CD14-positive monocyte (primary cell): ENCODE data around the gene AP2B1. TPM values are rescaled to one million over a fixed set of nuclear protein-coding genes. Genes with fewer than 3 reads are reported as not detected.

Source experiments
- DNase-seq, 3 donors: peaks; one replicate each; pipeline ENCODE4 v3.0.0-alpha.2; 2011 to 2022
- H2AFZ ChIP-seq: 2 replicates; pipeline ENCODE4 v1.6.0; 2012; ENCODE audit warnings: mild to moderate bottlenecking, low read depth, low read length, inconsistent platforms; ENCODE audit not compliant: insufficient read depth, poor library complexity, severe bottlenecking
- H3K27ac ChIP-seq, 2 donors: 1 replicate in 1 of 2; 2 replicates in 1 of 2; pipeline ENCODE4 v1.5.1; 2012 to 2013; ENCODE audit warnings: low read length in 2 of 2, control low read depth in 1 of 2, inconsistent platforms in 1 of 2, low read depth in 1 of 2, mild to moderate bottlenecking in 1 of 2
- H3K27me3 ChIP-seq, 2 donors: one replicate each; pipeline versions ENCODE4 v1.6.0 to v1.6.1; 2011 to 2013; ENCODE audit warnings: low read length in 2 of 2; ENCODE audit not compliant: control insufficient read depth in 2 of 2, insufficient read depth in 2 of 2
- H3K36me3 ChIP-seq, 2 donors: replicated peaks in 1 of 2; 1 replicate in 1 of 2; 2 replicates in 1 of 2; pipeline versions ENCODE4 v1.5.1 to v1.6.1; 2012 to 2013; ENCODE audit warnings: low read length in 2 of 2, control low read depth in 1 of 2, inconsistent platforms in 1 of 2, mild to moderate bottlenecking in 1 of 2; ENCODE audit not compliant: insufficient read depth in 2 of 2, control insufficient read depth in 1 of 2
- H3K4me1 ChIP-seq, 2 donors: 1 replicate in 1 of 2; 2 replicates in 1 of 2; pipeline versions ENCODE4 v1.5.1 to v1.6.1; 2012 to 2013; ENCODE audit warnings: low read length in 2 of 2, control low read depth in 1 of 2, inconsistent platforms in 1 of 2, mild to moderate bottlenecking in 1 of 2, moderate library complexity in 1 of 2; ENCODE audit not compliant: insufficient read depth in 2 of 2, control insufficient read depth in 1 of 2
- H3K4me2 ChIP-seq: replicated peaks from 2 replicates; pipeline ENCODE3; 2012; ENCODE audit warnings: low read length, moderate library complexity, mild to moderate bottlenecking; ENCODE audit not compliant: poor library complexity, severe bottlenecking; ENCODE audit errors: extremely low read depth
- H3K4me3 ChIP-seq, 3 experiments: fragments of 200-600 bp in 1 of 3; sonication (generic) in 1 of 3; replicated peaks in 1 of 3; 1 replicate in 2 of 3; 2 replicates in 1 of 3; pipeline ENCODE4 v1.5.1; 2011 to 2013; ENCODE audit warnings: low read length in 3 of 3, mild to moderate bottlenecking in 3 of 3, control low read depth in 2 of 3, low read depth in 2 of 3, inconsistent platforms in 1 of 3, moderate library complexity in 1 of 3
- H3K79me2 ChIP-seq: 2 replicates; pipeline ENCODE4 v1.6.0; 2012; ENCODE audit warnings: mild to moderate bottlenecking, control low read depth, inconsistent platforms, low read length, moderate library complexity; ENCODE audit not compliant: insufficient read depth
- H3K9ac ChIP-seq: 2 replicates; pipeline ENCODE4 v1.6.0; 2017; ENCODE audit warnings: low read length, mild to moderate bottlenecking; ENCODE audit not compliant: insufficient read depth, poor library complexity, severe bottlenecking
- H3K9me3 ChIP-seq, 2 donors: replicated peaks in 1 of 2; 1 replicate in 1 of 2; 2 replicates in 1 of 2; pipeline versions ENCODE4 v1.5.1 to v1.6.1; 2012 to 2013; ENCODE audit warnings: low read length in 2 of 2, control low read depth in 1 of 2; ENCODE audit not compliant: control insufficient read depth in 1 of 2, insufficient read depth in 1 of 2
- H4K20me1 ChIP-seq: 2 replicates; pipeline ENCODE4 v1.6.0; 2012; ENCODE audit warnings: mild to moderate bottlenecking, low read length, control low read depth, moderate library complexity; ENCODE audit not compliant: insufficient read depth
- H3K27ac Mint-ChIP-seq, 7 donors: one replicate each; pipeline ENCODE4 v1.8.0; 2020; ENCODE audit warnings: mild to moderate bottlenecking in 7 of 7, mixed read lengths in 7 of 7, moderate library complexity in 6 of 7, inconsistent platforms in 2 of 7
- H3K27me3 Mint-ChIP-seq, 3 donors: one replicate each; pipeline ENCODE4 v1.8.0; 2021 to 2022; ENCODE audit warnings: low read depth in 3 of 3, mild to moderate bottlenecking in 3 of 3, mixed read lengths in 3 of 3, moderate library complexity in 3 of 3, inconsistent platforms in 1 of 3
- H3K36me3 Mint-ChIP-seq, 2 donors: one replicate each; pipeline ENCODE4 v1.8.0; 2020; ENCODE audit warnings: mixed read lengths in 2 of 2, inconsistent platforms in 1 of 2, mild to moderate bottlenecking in 1 of 2
- H3K4me1 Mint-ChIP-seq: one replicate; pipeline ENCODE4 v1.8.0; 2020; ENCODE audit warnings: mild to moderate bottlenecking, mixed read lengths
- H3K4me3 Mint-ChIP-seq, 2 donors: one replicate each; pipeline ENCODE4 v1.8.0; 2020; ENCODE audit warnings: mild to moderate bottlenecking in 2 of 2, mixed read lengths in 2 of 2, moderate library complexity in 1 of 2
- H3K9me3 Mint-ChIP-seq, 7 donors: one replicate each; pipeline ENCODE4 v1.8.0; 2020 to 2022; ENCODE audit warnings: mixed read lengths in 7 of 7, mild to moderate bottlenecking in 6 of 7, moderate library complexity in 6 of 7, inconsistent platforms in 2 of 7
- CTCF ChIP-seq: fragments of 200-600 bp; IDR thresholded peaks from one replicate; pipeline ENCODE4 v1.8.0; 2022; ENCODE audit warnings: antibody characterized with exemption, mild to moderate bottlenecking
- WGBS: methylation state at CpG from one replicate; pipeline ENCODE4 v1.1.5; 2013; ENCODE audit warnings: missing lambda C conversion rate; ENCODE audit not compliant: insufficient coverage; 5-methylcytosine and 5-hydroxymethylcytosine counted together
- intact Hi-C, 2 donors: fragments of 100-400 bp; cut with micrococcal nuclease; formaldehyde crosslinking; loops; one replicate each; pipeline versions ENCODE4 v1.15.0 to v1.15.1; 2023
- polyA plus RNA-seq, 3 donors: library from polyadenylated mRNA; depleted of rRNA in 1 of 3; unstranded in 2 of 3; stranded (reverse) in 1 of 3; fragments of 300-500 nt in 2 of 3; fragments of >200 nt in 1 of 3; fragmentation: Illumina TruSeq in 2 of 3; gene quantifications; 1 replicate in 2 of 3; 2 replicates in 1 of 3; pipeline ENCODE4 v1.2.3, GENCODE V29; 2012 to 2021

The AP2B1 gene
- polyA plus RNA-seq, 3 donors = 28.7 to 44.2 (median 29.4) TPM

GRCh38 chr17:35616536-35616935 is 29.4 kb downstream of the AP2B1 start:
- no peaks in the 10 kb centered on the region for H3K27me3 ChIP-seq
- H3K4me3 ChIP-seq = no peak overlapping the region
- H3K9ac ChIP-seq = no peak overlapping the region
- H3K9me3 Mint-ChIP-seq = no peaks in the 10 kb centered on the region
- no peaks in the 10 kb centered on the region for H3K27me3 Mint-ChIP-seq
- no peaks in the 10 kb centered on the region for H3K4me1 ChIP-seq
- no peak overlapping the region for H3K4me2 ChIP-seq
- intact Hi-C loops = no loop called here
- H3K4me3 Mint-ChIP-seq = no peak overlapping the region
- H3K79me2 ChIP-seq = no peaks in the 10 kb centered on the region
- no peaks in the 10 kb centered on the region for H3K4me1 Mint-ChIP-seq
- H3K36me3 ChIP-seq = peaks cover 28 to 74% of the 10 kb centered on the region in 2 donors
- no peak overlapping the region for H3K27ac Mint-ChIP-seq
- no CpG with 5 or more reads among the region's 7 CpGs for WGBS
- no peaks in the 10 kb centered on the region for H3K9me3 ChIP-seq
- no peak overlapping the region for H3K27ac ChIP-seq
- H4K20me1 ChIP-seq = peaks cover 5% of the 10 kb centered on the region
- TF ChIP-seq CTCF = no peak
- H2AFZ ChIP-seq = no peak overlapping the region
- DNase-seq = no peak
- H3K36me3 Mint-ChIP-seq = peaks cover 32 to 43% of the 10 kb centered on the region in 2 donors

GRCh38 chr17:35617505-35617904 is 30.4 kb downstream of the AP2B1 start:
- intact Hi-C loops = no loop called here
- no peaks in the 10 kb centered on the region for H3K27me3 Mint-ChIP-seq
- Histone ChIP-seq H2AFZ (no peak overlapping the region), H3K79me2 (no peaks in the 10 kb centered on the region), H3K9me3 (no peaks in the 10 kb centered on the region), H3K4me3 (no peak overlapping the region), H3K9ac (no peak overlapping the region), H3K4me1 (no peaks in the 10 kb centered on the region), H3K27ac (no peak overlapping the region), H4K20me1 (peaks cover 5% of the 10 kb centered on the region), H3K4me2 (no peak overlapping the region), H3K27me3 (no peaks in the 10 kb centered on the region), H3K36me3 (peaks cover 20 to 75% of the 10 kb centered on the region in 2 donors)
- H3K9me3 Mint-ChIP-seq = no peaks in the 10 kb centered on the region
- no peak for DNase-seq
- no CpG with 5 or more reads among the region's 2 CpGs for WGBS
- H3K27ac Mint-ChIP-seq = peak overlapping the region in 1 of 7 donors; percentile 13
- peaks cover 28 to 33% of the 10 kb centered on the region in 2 donors for H3K36me3 Mint-ChIP-seq
- no peak overlapping the region for H3K4me3 Mint-ChIP-seq
- H3K4me1 Mint-ChIP-seq = no peaks in the 10 kb centered on the region
- no peak for TF ChIP-seq CTCF
